ENCODE data around the gene TP73. TPM values are rescaled to one million over a fixed set of nuclear protein-coding genes. Genes with fewer than 3 reads are reported as not detected.

TP73 gene
- polyA plus RNA-seq, 1 donor from 2014 or later: not detected

GRCh38 chr1:3628445-3628844 is 23.9 kb upstream of the TP73 start:
- no peaks in the 10 kb centered on the region for H3F3A ChIP-seq (ENCODE audit: insufficient read depth, low read length, poor library complexity, severe bottlenecking)
- no peaks in the 10 kb centered on the region for H3K36me3 ChIP-seq (ENCODE audit: insufficient read depth, low read length)
- H3K79me2 ChIP-seq (replicated peaks; ENCODE audit: insufficient read depth, low read length): peaks cover 10% of the 10 kb centered on the region
- H4K20me1 ChIP-seq (ENCODE audit: insufficient read depth): peaks cover 5% of the 10 kb centered on the region
- no peak overlapping the region for H3K27ac ChIP-seq (ENCODE audit: low read length)
- H3K9me3 ChIP-seq (ENCODE audit: low read length): no peaks in the 10 kb centered on the region
- no peaks in the 10 kb centered on the region for H3K27me3 ChIP-seq (ENCODE audit: insufficient read depth, low read depth, low read length)
- H3K9me2 ChIP-seq (ENCODE audit: insufficient read depth, low read length): no peaks in the 10 kb centered on the region
- no peak overlapping the region for H2AFZ ChIP-seq (ENCODE audit: low read depth, low read length)
- TF ChIP-seq EZH2 (IDR thresholded peaks at IDR 0.05; ENCODE audit: borderline replicate concordance, insufficient read depth, low read length, poor library complexity, severe bottlenecking): no peak
- TF ChIP-seq, protein P1, sequence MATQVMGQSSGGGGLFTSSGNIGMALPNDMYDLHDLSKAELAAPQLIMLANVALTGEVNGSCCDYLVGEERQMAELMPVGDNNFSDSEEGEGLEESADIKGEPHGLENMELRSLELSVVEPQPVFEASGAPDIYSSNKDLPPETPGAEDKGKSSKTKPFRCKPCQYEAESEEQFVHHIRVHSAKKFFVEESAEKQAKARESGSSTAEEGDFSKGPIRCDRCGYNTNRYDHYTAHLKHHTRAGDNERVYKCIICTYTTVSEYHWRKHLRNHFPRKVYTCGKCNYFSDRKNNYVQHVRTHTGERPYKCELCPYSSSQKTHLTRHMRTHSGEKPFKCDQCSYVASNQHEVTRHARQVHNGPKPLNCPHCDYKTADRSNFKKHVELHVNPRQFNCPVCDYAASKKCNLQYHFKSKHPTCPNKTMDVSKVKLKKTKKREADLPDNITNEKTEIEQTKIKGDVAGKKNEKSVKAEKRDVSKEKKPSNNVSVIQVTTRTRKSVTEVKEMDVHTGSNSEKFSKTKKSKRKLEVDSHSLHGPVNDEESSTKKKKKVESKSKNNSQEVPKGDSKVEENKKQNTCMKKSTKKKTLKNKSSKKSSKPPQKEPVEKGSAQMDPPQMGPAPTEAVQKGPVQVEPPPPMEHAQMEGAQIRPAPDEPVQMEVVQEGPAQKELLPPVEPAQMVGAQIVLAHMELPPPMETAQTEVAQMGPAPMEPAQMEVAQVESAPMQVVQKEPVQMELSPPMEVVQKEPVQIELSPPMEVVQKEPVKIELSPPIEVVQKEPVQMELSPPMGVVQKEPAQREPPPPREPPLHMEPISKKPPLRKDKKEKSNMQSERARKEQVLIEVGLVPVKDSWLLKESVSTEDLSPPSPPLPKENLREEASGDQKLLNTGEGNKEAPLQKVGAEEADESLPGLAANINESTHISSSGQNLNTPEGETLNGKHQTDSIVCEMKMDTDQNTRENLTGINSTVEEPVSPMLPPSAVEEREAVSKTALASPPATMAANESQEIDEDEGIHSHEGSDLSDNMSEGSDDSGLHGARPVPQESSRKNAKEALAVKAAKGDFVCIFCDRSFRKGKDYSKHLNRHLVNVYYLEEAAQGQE (IDR thresholded peaks at IDR 0.05; ENCODE audit: borderline replicate concordance): no peak
- TF ChIP-seq, protein P2, sequence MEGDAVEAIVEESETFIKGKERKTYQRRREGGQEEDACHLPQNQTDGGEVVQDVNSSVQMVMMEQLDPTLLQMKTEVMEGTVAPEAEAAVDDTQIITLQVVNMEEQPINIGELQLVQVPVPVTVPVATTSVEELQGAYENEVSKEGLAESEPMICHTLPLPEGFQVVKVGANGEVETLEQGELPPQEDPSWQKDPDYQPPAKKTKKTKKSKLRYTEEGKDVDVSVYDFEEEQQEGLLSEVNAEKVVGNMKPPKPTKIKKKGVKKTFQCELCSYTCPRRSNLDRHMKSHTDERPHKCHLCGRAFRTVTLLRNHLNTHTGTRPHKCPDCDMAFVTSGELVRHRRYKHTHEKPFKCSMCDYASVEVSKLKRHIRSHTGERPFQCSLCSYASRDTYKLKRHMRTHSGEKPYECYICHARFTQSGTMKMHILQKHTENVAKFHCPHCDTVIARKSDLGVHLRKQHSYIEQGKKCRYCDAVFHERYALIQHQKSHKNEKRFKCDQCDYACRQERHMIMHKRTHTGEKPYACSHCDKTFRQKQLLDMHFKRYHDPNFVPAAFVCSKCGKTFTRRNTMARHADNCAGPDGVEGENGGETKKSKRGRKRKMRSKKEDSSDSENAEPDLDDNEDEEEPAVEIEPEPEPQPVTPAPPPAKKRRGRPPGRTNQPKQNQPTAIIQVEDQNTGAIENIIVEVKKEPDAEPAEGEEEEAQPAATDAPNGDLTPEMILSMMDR (IDR thresholded peaks at IDR 0.05; ENCODE audit: poor library complexity, severe bottlenecking): no peak
- TF ChIP-seq SMC3 (conservative IDR thresholded peaks at IDR 0.05; ENCODE audit: poor library complexity): no peak
- no peak for TF ChIP-seq MXI1 (conservative IDR thresholded peaks at IDR 0.05; ENCODE audit: poor library complexity, severe bottlenecking)
- no peak for TF ChIP-seq POLR2AphosphoS5 (IDR thresholded peaks at IDR 0.05)
- TF ChIP-seq TAF1 (IDR thresholded peaks at IDR 0.05; ENCODE audit: low read depth): no peak
- TF ChIP-seq RAD21 (conservative IDR thresholded peaks at IDR 0.05): no peak
- TF ChIP-seq EP300 (conservative IDR thresholded peaks at IDR 0.05; ENCODE audit: poor library complexity, severe bottlenecking): no peak
- H3K9ac ChIP-seq (ENCODE audit: low read length): no peak overlapping the region
- no peak overlapping the region for H3K4me3 ChIP-seq (ENCODE audit: low read length)
- no peak overlapping the region for H3K4me2 ChIP-seq (ENCODE audit: low read length)

DNA sequence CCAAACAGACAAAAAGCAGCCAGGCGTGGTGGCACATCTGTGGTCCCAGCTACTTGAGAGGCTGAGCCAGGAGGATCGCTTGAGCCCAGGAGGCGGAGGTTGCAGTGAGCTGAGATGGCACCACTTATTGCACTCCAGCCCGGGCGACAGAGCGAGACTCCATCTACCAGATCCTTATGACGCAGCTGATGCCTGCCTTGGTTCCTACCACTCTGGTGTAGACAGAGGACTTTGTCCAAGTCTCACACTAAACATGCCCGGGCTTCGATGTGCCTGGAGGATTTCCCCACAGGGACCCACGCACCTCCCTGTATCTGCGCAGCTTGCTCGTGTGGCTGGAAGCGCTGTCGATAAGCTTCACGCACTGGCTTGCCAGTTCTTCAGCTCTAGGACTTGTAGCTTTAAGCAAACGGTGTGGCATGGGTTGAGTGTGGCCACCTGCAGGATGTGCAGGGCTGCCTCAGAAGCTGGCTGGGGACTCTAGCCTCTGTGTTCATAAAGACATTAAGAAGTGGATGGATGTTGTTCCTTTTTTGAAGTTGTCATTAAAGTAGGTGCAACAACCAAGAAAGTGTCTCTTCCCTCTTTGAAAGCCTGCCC is 22.7 kb upstream of the TP73 start:
- Histone ChIP-seq H3F3A (ENCODE audit: insufficient read depth, low read length, poor library complexity, severe bottlenecking) (no peaks in the 10 kb centered on the region), H2AFZ (ENCODE audit: low read depth, low read length) (no peak overlapping the region), H3K9me3 (ENCODE audit: low read length) (no peaks in the 10 kb centered on the region), H3K79me2 (replicated peaks; ENCODE audit: insufficient read depth, low read length) (peaks cover 4% of the 10 kb centered on the region), H3K9me2 (ENCODE audit: insufficient read depth, low read length) (no peaks in the 10 kb centered on the region), H3K4me2 (ENCODE audit: low read length) (no peak overlapping the region), H3K4me3 (ENCODE audit: low read length) (no peak overlapping the region), H3K27me3 (ENCODE audit: insufficient read depth, low read depth, low read length) (no peaks in the 10 kb centered on the region), H3K36me3 (ENCODE audit: insufficient read depth, low read length) (no peaks in the 10 kb centered on the region), H3K27ac (ENCODE audit: low read length) (no peak overlapping the region), H4K20me1 (ENCODE audit: insufficient read depth) (peaks cover 5% of the 10 kb centered on the region), H3K9ac (ENCODE audit: low read length) (no peak overlapping the region)
- TF ChIP-seq, protein P2 (IDR thresholded peaks at IDR 0.05; ENCODE audit: poor library complexity, severe bottlenecking): no peak
- no peak for TF ChIP-seq POLR2AphosphoS5 (IDR thresholded peaks at IDR 0.05)
- TF ChIP-seq, protein P1 (IDR thresholded peaks at IDR 0.05; ENCODE audit: borderline replicate concordance): no peak
- TF ChIP-seq EP300 (conservative IDR thresholded peaks at IDR 0.05; ENCODE audit: poor library complexity, severe bottlenecking): no peak
- no peak for TF ChIP-seq RAD21 (conservative IDR thresholded peaks at IDR 0.05)
- no peak for TF ChIP-seq EZH2 (IDR thresholded peaks at IDR 0.05; ENCODE audit: borderline replicate concordance, insufficient read depth, low read length, poor library complexity, severe bottlenecking)

Data from neural cell (in vitro differentiated cells).